Esophagus squamous epithelium (tissue), 4 donors: ENCODE measurements around the gene TRANK1.

Source experiments
- CTCF ChIP-seq, 6 experiments: fragments of 450-650 bp in 4 of 6; fragments of 200-600 bp in 2 of 6; sonication (generic) in 2 of 6; IDR thresholded peaks; one replicate each; pipeline ENCODE4 v1.5.1; 2016 to 2019; ENCODE audit warnings: antibody characterized with exemption in 6 of 6, mild to moderate bottlenecking in 4 of 6, moderate library complexity in 4 of 6
- POLR2A ChIP-seq, 4 donors: fragments of 450-650 bp; IDR thresholded peaks; one replicate each; pipeline ENCODE4 v1.6.1; 2017; ENCODE audit warnings: antibody characterized with exemption in 4 of 4, mild to moderate bottlenecking in 4 of 4, moderate library complexity in 3 of 4

- TF ChIP-seq CTCF (IDR thresholded peaks at IDR 0.05) (no peak), POLR2A (IDR thresholded peaks at IDR 0.05) (no peak)
These were observed 43.5 kb upstream of the TRANK1 start for GRCh38 chr3:36988356-36988755.
